ENCODE results near the gene SHB.

- TF ChIP-seq CTCF (conservative IDR thresholded peaks at IDR 0.05), result no peak
- no peak for TF ChIP-seq EZH2 (IDR thresholded peaks at IDR 0.05; ENCODE audit: low read depth)
Measured at GRCh38 chr9:38096238-38096805, 27.3 kb upstream of the SHB start.
